Hematopoietic multipotent progenitor cell (in vitro differentiated cells): Measurements from ENCODE around the gene YOD1. TPM values are rescaled to one million over a fixed set of nuclear protein-coding genes. Genes with fewer than 3 reads are reported as not detected.
A peak's percentile ranks its signal among the peaks of the same experiment; 100 is the strongest.

Source experiments
- DNase-seq, 3 donors: peaks; one replicate each; pipeline ENCODE4 v3.0.0-alpha.2; 2011 to 2015; ENCODE audit warnings: low read depth in 2 of 3, low spot score in 2 of 3
- total RNA-seq: library from RNA; depleted of rRNA; stranded (reverse); fragments of >200 nt; gene quantifications from one replicate; pipeline ENCODE4 v1.2.3, GENCODE V29; 2012

The YOD1 gene
- 8.6 TPM for total RNA-seq

DNA sequence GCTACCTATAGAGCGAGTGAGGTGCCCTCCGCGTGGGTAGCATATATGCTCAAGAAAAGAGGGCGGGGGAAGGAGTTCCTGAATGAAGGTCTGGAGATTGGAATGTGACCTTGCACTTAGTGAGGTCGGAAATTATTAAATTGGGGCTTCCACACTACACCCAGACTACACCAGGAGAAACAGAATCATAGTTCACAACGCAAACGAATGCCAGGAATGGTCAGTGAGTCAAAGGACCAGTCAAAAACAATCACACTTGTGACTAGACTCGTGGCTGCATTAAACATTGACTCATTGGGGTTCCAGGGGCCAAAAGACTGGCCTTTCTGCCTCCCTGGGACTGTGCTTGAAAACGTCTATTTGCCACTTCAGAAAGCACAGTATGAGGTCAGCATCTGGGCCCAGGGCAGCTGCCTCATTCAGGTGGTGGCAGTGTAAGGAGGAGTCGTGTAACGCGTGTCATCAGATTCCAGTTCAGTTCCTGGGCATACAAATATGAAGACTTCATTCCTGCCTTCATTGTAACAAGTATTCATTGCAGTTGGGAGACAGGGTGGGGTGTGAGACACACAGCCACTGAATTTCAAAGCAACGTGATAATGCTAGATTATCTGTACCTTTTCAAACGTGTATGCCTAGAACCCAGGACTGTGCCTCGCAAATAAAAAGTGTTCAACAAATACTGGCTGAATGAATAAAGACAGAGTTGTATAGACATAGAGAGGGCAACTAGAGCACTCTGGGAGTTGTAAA, at the start of gene YOD1:
Gene YOD1, minus strand, starts transcription at position 18 of the 753 bp plus-strand sequence. CDS start 178 bp downstream, outside the sequence.
- DNase-seq: no peak

DNA sequence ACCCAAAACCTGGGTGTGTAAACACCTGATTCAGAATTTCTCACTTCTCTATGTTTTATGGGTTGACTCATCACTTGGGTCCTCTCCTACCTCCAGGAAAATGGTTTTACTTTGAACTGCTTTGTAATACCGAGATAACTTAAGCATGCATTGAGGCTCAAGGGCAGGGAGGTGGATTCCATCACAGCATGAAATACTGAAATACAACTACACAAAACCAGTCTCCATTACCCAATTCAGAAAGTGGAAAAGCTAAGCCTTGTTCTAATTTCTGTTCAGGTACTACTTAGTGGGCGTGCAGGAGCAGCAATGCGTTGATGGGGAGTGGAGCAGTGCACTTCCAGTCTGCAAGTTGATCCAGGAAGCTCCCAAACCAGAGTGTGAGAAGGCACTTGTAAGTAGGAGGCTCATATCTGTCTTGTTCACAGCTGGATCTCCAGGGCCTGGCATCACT, 46.9 kb upstream of the YOD1 start:
- no peak for DNase-seq

DNA sequence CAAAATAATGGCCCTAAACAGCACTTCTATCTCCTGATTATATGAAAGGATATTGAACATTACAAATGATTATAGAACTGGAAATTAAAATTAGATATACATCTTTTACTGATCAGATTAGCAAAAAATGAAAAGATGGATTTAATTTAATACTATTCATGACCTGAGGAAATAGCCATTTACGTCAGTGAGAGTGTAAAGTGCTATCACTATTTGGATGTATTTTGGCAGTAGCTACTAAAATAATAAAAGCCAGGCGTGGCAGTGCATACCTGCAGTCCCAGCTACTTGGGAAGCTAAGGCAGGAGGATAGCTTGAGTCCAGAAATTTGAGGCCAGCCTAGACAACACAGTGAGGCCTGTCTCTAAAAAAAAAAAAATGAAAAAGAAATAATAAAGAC, 42.9 kb upstream of the YOD1 start:
- no peak for DNase-seq

DNA sequence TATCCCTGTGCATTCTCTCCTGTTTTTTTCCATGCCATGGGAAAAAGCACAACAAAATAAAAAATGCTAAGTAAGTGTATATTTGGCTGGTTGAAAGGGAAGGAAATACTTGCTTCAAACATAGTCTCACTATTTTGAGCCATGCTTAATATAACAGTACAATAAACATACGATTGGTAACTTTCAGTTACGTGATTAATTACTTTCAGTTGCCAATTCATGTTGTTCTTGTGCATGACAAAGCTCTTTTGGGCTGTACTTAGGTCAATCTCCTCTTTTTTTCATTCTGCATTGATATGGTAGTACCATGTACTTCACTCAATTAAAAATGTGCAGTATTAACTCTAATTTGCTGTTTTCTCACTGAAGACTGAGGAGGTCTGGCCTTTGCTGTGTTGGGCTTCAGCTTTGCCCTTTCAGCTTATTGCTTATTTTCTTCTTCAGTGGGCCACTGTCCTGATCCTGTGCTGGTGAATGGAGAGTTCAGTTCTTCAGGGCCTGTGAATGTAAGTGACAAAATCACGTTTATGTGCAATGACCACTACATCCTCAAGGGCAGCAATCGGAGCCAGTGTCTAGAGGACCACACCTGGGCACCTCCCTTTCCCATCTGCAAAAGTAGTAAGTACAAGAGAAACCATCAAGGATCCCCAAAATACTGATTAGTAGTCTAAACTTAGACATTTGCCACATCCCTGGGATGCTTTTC, 40.3 kb upstream of the YOD1 start:
- no peak for DNase-seq

DNA sequence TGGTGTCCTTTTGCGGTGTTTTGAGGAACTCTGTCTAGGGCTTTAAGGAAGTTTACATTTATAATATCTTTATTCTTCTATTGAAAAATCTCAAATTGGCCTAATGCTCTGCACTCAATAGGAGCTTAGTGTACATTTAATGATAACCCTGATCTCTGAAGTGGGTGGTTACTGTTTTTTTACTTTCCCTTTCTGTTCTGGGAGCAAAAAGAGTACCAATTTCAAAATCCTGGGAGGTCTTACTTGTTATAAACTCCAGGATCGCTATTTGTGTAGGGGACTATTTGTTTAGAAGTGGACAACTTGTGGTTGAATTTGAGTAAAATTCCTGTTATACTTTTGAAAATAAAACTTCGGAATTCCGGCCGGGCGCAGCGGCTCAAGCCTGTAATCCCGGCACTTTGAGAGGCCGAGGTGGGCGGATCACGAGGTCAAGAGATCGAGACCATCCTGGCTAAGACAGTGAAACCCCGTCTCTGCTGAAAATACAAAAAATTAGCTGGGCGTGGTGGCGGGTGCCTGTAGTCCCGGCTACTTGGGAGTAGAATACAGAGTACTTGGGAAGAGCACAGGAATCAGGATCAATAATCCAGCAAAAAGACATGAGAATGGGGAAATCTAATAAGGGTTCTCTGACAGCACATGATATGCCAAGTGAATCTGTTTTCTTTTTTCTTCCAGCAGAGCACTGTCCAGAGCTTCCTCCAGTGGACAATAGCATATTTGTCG, 38.8 kb upstream of the YOD1 start:
- DNase-seq: no peak

DNA sequence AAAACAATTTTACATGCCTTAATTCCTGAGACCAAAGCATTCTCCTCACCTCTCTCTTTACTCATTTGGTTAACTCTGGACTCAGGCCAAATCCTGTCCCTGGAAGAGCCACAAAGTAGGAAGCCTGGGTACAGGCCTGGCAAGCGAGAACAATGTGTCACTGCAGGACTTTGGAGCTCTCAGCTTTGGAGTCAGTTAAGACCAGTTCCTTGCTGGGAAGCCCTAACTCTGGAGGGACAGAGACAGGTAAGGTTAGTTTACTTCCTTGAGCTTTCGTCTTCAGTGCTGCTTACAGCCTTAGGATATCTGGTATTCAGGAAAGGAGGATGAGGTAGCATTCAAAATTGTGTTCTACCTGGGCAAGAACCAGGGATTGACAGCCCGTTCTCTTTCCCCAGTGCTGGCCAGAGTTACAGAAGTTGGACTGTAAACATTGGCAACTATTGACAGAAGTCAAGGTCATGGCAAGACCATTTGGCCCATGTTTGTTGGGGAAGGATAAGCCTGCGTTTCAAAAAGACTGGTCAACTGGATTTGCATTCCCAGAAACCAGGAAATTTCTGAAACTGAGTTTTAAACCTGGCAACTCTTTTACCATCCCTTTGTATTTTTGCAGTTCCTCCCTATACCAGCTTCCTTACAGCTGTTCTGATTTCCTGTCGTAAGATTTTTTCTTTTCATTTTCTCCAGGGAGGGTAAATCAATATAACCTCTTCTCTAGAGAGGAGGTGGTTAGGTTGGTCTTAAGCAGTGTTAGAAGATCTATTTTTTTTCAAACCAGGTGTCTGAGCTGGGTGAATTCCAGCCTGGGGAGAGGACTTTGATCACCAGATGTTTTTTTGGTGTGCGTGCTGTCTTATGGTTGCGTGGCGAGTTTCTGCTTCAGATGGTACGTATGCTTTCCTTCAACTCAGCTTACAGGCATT, 38.0 kb upstream of the YOD1 start, which contains the start of gene C4BPB:
Gene C4BPB, plus strand, starts transcription at position 160 of the 926 bp plus-strand sequence. Its CDS starts 672 bp downstream, at position 832.
- DNase-seq: peak in 1 of 3 donors; percentile 17

DNA sequence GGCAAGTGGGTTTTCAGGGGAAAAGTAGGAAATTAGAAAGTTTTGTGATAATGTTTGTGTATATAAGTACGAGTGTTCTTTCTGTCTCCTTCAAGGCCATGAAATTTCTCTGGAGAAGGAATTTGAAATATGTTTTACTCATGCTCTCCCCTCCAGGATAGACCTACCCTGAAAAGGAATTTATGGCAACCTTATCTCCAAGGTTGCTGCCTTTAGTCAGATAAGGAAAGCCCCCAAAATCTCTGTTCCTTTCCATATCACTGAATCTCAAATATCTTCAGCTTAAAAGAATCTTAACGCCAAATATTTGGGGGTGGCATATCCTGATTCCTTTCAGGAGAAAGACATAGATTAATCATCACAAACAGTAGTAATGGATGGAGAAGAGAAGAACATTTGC, 37.2 kb upstream of the YOD1 start:
- DNase-seq: no peak

DNA sequence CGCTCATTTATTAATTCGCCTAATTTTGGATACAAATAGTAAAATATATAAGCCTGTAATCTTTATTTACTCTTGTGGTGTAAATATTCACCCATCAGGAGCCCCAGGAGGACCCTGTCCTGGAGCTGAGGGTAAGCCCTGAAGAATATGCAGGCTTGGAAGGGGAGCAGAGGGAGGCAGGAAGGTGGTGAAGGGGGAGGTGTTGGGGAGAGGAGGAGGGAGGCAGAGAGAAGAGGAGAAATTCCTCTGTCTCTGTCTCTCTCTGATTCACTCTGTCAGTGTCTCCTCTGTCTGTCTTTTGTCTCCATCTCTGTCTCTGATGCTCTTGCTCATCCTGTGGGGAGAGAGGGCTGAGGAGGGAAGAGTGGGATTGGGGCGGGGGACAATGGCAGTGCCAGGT, 34.9 kb upstream of the YOD1 start:
- DNase-seq: no peak

DNA sequence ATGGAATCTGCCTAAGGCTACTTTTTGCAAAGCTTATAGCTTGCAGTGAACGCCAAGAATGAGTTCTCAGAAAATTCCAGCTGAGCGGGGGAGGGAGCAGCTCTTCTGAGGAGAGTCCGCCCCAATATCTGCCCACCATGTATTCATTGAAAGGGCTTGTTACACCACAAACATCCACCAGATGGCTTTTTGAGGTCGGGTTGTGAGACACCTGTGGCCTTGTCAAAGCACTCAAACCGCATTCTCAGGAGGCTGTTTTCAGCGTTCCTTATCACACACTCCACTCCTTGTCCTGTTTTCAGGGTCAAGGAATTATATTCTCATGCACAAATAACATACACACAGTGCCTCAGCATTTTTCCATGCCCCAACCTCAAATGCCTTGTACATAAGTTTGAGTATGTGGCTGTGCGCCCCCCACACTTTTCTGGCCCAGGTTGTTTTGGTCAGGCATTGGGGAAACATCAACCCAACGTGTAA, 33.7 kb upstream of the YOD1 start:
- DNase-seq: peak in 2 of 3 donors; percentile 68 to 83

DNA sequence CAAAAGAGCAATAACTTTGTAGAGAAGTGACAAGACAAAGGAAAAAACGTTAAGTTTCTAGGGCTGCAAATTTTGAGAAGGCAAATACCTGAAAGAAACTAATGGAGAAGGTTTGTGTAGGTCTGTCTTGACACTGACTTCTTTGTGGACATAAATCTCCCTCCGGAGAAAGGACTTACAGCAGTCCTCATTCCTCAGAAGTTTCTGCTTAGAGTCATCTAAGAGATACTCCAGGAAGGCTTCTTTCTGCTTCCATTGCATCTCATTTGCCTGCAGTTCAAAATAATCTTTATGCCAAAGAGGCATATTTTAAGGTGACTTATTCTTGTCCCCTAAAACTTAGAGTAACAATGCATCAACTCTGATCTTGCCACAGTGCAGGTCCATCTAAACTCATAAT, 33.2 kb upstream of the YOD1 start:
- no peak for DNase-seq

DNA sequence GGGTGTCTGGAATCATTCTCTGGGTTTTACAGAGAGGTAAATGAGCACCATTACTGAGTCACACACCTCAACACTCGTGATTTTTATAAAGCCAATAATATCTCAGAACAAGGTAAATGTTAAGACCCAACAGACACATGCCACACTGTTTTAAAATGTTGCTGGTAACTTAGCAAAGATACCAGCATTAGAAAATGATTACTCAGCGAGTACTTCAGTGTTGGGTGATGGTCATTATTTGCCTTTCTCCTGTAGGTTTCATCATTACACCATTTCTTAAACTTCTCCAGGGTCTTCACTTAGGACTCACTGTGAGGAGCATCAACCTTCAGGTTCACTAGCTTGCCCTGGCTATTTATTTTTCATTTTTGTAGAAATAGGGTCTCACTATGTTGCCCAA, 30.8 kb upstream of the YOD1 start:
- DNase-seq: no peak

DNA sequence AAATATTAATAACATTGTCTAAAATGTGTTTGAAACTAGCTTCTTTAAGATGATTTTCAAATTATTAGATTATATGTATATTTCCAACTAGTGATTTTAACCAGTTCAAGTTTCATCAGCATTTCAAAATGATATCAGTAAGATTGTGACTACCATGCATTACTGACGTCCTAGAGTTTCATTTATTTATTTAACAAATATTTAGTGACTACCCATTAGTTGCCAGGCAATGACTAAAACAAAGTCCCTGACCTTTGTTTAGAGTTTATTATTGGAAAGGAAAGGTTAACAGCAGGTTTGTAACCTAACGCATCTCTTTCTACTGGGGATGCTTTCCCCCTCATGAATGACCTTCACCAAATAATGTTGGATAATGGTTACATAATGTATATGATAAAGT, 30.1 kb upstream of the YOD1 start:
- DNase-seq: no peak

DNA sequence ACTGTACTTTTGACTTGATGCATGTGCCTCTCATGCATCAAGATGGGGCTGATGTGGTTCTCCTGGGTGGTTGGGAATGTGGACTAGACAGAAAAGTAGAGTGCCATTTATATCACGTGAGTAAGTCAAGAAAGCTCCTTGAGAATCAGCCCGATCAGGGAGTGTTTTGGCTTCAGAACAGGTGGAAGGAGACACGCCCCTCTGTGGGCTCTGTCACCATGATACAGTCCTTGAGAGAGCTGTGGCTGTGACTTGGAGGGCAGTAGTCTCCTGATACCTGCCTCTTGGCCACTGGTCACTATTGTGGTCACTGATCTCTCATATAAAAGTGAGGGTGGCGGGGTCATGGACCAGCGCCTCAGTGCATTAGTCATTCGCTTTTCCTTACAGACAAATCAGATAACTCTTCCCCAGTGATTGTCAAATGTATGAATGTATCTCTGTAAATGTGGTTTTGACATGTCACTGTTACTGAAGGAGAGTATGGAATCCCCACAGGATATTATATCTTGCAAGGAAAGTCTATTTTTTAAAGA, 28.8 kb upstream of the YOD1 start:
- no peak for DNase-seq

DNA sequence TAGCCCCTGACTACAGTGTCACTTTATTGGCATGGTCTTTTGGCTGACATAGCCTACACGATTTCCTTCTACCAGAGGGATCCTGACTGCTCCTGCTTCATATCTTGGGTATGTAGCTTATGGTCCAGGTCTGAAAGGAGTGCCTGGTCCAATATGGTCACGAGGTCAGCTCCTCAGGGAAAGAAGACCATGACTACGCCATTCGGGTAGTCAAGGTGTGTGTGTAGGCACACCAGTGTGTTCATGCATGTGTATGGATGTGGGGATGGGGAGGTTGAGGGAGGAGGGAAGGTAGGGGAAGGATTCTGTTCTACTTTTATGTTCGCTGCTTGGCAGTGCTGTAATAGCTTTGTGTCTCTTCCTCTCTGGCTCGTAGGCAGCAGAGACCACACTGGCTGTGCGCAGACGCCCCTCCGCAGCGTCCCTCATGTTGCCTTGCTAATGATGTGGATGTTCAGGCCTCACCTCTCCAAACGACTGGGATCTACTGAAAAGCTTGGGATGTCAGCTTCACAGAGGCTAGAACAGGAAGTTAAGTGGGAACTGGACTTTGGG, 27.6 kb upstream of the YOD1 start:
- DNase-seq: no peak

DNA sequence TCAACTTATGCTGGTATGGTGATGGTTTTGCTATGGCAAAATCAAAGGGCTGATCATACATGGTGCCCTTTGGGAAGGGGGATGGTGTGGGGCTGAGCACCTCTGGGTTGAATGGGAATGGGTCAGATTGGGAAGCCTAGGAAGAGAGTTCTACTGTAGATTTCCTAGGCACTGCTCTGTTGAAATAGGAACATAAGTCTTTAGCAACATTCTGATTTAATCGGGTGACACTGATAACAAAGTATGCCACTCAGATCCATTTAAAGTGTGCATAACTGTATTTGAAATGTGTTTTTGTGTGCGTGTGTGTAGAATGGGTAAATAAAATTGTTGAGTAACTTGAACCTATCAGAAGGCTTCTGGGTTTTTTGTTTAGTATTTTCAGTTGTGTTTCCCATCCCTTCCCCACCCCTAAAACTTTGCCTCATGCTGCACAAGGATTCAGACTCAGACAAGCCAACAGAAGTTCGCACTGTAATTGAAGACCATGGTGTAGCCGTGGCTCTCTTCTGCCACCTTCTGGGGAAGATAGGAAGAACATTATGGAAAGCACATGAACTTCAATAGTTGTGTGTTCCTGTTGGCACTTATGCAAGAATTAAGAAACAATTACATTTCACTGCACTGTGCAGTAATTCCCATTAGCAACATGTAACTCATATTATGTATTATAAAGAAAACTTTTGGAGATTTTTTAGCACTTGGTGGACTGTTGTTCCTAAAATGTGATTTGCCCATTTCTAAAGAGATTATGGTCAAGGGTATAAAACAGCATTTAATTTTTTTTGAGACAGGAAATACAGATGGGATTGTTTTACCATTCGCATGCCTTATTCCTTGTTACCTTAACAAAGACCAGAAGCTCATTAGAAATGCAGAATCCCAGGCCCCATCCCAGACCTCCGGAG, 26.7 kb upstream of the YOD1 start:
- peak; percentile 46 to 90 (median 77) for DNase-seq

DNA sequence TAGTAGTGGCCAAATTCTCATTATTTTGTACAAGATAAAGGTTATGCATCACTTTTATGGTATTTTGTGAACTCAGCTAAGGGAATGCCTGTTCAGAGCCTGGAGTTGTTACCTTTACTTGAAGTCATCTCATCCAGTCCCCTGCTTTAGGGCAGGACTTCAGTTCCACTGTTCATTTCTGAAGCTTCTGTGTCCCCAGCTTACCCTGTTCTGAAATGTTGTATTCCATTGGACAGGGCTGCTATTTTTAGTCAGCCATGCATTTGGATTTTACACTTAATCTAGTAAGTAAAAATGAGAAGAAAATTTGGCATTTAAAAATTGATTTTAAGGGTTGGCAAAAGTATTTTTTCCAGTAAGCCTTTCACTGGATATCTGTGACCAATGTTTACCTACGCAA, 26.0 kb upstream of the YOD1 start:
- DNase-seq: no peak

DNA sequence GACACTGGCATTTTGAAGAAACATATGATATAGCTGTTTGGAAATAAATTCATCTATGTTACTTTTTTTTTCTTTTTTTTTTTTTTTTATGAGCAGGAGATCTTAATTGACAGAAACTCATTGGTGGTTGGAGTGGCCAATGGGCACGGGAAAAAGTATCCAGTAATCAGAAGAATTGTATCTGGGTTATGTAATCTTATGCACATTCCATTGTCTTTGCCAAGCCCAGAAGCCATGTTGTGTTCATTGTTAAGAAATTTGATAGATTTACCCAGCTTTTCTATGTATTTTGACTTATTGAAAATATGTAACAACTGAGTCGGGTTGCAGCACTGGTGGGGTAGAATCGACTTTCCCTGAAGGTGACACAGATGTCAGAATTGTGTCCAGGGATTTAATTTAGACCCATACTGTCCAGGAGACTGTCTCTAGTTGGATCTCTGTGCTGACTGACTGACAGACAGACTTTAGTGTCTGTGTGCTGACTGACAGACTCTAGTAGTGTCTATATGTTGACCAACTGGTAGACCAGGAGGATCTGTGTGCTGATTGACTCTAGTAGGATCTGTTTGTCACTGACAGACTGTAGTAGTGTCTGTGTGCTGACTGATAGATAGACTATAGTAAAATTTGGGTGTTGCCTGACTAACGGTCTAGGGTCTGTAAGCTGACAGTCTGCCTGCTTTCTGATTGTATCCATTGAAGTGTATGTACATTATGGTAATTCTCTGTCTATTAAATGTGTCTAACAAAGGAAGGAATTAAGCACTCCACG, 25.4 kb upstream of the YOD1 start:
- no peak for DNase-seq
